Globus pallidus (tissue), 1 donor: ENCODE measurements around the gene WRAP53.
A peak's percentile ranks its signal among the peaks of the same experiment; 100 is the strongest.

Source experiments
- DNase-seq: peaks from one replicate; pipeline ENCODE4 v3.0.0-alpha.2; 2015; ENCODE audit warnings: low spot score

WRAP53 gene

DNA sequence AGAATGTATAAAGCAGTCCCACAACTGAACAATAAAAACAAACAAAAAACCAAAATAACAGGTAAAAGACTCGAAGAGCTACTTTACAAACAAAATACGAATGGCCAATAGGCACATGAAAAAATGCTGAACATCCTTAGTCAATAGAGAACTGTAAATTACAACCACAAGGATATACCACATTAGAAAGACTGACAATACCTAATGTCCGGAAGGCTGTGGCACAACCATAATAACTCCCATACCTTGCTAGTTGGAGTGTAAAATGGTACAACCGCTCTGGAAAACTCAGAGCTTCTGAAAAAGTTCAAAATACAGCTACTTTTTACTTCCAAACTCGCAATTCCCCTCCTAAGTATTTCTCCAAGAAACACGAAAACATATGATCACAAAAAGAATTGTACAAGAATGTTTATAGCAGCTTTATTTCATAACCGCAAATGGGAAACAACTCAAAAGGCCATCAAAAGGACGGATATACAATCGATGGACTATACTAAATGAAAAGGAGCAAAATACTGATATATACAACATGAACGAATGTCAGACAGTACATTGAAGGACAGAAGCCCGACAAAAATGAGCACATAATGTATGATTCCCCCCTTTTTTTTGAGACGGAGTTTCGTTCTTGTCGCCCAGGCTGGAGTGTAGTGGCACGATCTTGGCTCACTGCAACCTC is 3.3 kb upstream of the WRAP53 start:
- DNase-seq: no peak

DNA sequence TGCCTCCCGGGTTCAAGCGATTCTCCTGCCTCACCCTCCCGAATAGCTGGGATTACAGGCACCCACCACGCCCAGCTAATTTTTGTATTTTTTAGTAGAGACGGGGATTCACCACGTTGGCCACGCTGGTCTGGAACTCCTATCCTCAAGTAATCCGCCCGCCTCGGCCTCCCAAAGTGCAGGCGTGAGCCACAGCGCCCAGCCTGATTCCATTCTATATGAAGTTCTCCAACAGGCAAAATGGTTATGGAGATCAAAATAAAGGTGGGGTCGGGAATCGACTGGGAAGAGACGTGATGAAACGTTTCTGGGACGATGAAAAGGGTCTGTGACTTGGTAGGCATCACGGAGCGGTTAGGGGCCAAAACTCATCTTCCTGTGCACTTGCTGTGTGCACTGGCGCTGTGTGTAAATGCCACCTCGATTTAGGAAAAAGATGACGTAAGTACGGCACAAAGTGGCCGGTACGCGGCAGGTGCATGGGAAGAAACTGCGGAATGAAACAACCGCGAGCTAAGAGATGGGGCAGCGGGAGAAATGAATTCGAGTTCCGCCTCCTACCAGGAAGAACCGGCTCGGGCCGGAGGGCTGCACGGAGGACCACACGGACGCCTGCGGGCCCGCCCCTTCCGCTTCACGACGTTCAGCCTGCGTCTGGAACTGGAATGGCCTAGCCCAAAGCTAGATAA is 2.6 kb upstream of the WRAP53 start:
- DNase-seq: peak; percentile 97

DNA sequence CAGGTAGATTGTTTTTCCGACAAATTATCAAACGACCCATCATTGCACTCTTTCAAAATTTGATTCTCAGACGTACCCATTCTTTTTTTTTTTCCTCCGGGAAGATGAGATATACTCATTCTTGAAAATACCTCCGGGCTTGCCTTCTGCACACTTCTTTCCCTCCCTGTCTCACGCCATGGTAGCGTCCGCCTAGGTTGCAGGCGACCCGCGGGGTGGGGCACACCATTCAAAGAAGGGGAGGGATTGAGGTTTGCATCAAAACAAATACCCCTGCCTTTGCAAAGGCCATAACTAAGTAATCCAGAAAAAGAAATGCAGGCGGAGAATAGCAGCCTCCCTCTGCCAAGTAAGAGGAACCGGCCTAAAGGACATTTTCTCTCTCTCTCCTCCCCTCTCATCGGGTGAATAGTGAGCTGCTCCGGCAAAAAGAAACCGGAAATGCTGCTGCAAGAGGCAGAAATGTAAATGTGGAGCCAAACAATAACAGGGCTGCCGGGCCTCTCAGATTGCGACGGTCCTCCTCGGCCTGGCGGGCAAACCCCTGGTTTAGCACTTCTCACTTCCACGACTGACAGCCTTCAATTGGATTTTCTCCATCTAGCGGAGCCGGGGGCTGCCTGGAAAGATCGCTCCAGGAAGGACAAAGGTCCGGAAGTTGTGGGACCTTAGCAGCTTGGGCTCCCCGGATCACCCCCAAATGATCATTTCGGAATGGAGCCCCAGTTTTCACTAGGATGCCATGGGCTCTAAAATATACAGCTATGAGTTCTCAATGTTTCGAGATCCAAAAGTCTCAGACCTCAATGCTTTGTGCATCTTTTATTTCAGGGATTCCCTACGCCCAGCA is 1.8 kb upstream of the WRAP53 start:
- peak; percentile 90 for DNase-seq

- peak; percentile 94 for DNase-seq
These were observed 987 bp upstream of the WRAP53 start, which contains the start of gene TP53 for GRCh38 chr17:7687072-7687907. TP53 (minus strand) TSS chr17:7687490; CDS start chr17:7676594, 10,896 bp downstream.

- no peak for DNase-seq
These were observed 585 bp downstream of the WRAP53 start for GRCh38 chr17:7688808-7689316.

DNA sequence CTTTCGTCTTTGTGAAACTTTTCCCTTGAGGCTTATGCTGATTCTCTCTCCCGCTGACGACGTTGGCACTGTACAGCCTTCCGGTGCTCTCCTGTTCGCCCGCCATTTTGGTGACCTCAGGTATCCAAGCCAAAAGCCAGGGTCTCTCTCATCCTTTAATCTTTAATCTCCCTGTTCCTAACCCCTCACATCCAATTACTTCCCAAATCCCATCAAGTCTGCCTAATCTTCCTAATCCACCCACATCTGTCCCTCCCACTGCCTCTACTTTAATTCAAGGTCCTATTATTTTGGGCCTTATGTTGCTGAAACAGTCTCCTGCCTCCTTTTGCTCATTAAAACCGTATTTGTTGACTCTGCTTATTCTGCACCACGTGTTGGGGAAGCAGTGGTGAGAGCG is 7.3 kb downstream of the WRAP53 start:
- no peak for DNase-seq

DNA sequence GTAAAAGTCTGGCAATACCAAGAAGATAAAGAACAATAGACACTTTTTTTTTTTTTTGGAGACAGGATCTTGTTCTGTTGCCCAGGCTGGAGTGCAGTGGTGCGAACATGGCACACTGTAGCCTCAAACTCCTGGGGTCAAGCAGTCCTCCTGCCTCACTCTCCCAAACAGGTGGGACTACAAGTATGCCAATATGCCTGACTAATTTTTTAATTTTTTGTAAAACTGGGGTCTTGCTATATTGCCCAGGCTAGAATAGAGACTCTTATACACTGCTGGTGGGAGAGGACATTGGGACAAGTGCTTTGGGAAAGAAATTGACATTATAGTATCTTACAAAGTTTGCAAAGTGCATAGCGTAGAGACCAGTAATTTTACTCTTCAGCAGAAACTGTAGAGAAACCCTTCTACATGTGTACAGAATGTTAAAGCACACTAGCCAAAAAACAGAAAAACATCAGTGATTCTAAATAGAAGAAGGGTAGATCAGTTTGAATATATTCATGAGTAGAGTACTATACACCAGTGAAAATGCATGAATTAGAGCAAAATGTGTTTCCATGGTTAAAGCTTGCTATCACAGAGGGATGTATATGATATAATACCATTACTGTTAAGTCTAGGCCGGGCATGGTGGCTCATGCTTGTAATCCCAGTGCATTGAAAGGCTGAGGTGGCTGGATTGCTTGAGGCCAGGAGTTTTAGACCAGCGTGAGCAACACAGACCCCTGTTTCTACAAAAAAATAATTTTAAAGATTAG is 9.7 kb downstream of the WRAP53 start:
- DNase-seq: no peak

DNA sequence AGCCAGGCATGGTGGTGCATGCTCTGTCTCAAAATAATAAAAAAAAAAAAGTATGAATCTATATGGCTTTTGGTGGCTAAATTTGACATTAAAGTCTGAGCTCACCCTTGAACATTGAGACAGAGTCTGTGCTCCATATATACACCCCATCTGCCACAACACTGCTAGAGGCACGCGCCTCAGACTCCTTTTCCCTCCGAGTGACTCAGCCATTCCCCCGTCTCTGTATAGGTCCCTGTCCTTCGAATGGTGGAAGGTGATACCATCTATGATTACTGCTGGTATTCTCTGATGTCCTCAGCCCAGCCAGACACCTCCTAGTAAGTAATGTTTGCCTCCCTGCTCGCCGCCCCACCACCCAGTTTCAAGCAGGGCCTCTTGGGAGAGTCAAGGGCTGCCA is 12.2 kb downstream of the WRAP53 start:
- DNase-seq: no peak

DNA sequence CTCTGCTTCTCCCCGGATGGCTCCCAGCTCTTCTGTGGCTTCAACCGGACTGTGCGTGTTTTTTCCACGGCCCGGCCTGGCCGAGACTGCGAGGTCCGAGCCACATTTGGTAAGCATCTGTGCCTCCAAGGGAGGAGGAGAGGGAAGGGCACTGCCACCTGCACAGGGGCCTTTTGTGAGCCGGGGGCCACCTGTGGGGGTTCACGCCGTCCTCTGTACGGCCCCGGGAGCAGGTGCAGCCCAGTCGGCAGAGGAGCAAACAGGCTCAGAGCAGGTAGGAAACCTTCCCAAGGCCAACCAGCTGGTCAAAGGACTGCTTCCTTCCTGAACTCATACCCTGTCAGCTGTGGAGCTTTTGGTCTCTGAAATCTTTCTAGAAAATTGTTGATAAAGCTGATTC is 13.4 kb downstream of the WRAP53 start:
- no peak for DNase-seq

DNA sequence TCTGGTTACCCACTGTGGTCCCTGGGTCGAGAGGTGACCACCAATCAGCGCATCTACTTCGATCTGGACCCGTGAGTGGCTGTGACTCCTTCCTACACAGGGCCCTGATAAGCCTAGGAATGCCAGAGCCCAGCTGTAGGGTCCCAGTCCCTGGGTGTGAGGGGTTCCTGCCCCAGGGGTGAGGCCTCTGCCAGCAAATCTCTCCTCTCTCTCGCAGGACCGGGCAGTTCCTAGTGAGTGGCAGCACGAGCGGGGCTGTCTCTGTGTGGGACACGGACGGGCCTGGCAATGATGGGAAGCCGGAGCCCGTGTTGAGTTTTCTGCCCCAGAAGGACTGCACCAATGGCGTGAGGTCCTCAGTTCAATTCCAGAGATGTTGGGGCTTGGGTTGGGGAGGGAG is 14.5 kb downstream of the WRAP53 start:
- DNase-seq: no peak

DNA sequence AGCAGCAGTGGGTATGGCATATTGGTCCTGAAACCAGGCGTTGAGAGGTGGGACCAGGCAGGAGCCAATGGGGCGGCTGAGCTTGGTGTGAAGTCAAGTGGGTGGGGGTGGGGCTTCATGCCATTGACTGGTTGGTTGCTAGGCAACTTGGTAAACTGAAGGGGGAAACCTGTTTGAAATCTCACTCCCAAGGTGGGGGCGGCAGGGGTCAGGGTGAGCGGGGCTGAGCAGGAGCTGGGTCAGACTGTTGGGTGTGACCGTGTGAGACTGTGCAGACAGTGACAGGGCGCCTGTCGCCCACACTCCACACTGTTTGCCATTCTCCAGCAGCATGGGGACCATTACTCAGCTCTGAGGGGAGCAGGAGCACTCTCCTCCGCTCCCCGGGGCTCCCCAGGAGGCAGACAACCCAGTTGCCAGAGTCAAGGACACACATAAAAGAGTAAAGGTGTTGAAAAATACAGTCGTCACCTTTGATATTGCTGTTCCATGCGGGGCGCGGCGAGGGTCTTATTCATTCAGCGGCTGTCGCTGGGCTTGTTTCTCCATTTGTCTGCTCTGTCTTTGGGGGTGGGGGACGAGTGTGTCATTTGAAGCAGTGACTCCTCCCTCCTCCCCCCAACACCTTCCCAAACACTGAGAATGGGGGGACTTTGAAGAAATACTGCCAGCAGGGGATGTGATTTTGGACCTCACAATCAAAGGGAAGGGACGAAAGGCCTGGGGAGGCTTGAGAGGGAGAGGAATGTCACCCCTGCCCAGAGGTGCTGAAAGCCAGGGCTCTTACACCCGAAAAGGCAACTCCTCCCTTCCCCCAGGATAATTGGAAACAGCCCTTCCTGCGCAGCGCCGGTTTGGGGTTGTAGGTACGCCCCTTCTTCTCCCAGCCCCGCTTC is 15.6 kb downstream of the WRAP53 start:
- no peak for DNase-seq

GRCh38 chr17:7704601-7705268 is 16.5 kb downstream of the WRAP53 start, which contains the start of gene EFNB3:
EFNB3 (plus strand) TSS chr17:7705202; CDS start chr17:7705599, 397 bp downstream.
- DNase-seq: no peak

DNA sequence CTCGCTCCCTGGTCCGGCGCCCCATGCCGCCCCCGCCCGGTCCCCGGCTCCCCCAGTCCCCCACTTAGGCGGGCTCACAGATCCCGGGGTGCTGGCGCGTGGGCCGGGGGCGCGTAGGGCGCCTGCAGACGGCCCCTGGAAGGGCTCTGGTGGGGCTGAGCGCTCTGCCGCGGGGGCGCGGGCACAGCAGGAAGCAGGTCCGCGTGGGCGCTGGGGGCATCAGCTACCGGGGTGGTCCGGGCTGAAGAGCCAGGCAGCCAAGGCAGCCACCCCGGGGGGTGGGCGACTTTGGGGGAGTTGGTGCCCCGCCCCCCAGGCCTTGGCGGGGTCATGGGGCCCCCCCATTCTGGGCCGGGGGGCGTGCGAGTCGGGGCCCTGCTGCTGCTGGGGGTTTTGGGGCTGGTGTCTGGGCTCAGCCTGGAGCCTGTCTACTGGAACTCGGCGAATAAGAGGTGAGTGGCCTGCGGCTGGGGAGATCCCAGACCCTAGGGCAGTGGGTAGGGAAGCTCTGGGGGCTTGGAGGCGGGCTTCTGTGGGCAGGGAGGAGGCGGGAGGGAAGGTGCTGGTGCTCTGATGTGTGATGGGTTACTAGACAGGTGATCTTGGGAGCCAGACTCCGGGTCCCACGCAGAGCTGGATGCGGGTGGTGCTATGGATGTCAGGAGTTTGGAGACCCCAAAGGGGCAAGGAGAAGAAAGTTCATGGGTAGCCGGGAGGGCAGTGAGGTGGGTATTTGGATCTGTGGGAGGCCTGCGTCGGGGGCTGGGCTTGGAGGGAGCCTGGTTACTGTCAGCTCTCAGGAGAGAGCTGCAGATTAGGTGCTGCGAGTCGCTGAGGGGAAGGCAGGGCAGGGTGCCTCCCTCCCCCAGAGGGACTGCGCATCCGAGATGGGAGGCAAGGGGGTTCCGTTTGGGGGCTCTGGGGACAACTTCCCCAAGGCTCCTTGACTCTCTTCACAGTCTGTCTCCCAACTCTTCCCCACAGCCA is 17.3 kb downstream of the WRAP53 start:
- DNase-seq: no peak

DNA sequence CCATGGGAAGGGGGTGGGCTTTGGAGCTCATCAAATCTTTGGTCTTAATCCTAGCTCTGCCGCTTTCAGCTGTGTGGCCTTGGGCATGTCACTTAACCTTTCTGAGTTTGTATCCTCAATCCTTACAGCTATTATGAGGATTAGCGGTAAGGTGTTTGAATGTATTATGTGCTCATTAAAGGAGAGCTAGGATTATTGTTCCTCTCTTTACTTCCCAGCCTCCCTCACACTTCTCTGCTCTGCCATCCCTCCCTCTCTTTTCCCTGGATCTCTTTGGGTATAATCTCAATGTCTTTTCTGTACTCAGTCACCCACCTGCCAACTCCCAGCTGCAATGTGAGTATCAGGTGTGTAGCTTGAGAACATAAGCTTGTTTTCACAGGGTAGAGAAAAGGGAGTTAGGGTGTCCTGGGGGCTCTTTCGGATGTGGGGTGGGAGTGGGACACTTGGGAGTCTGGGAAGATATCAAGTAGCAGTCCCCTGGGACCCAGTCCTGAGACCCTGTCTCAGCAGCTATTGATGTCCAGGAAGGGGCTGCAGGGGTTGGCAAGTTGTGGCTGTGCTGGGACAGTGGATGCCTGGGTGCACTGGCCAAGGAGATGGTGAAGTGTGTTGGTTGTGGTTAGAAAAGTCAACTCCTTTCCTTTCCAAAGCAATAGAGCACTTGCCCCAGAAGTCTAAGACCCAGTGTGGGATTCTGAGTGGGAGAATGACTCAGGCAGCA is 18.5 kb downstream of the WRAP53 start:
- DNase-seq: no peak

GRCh38 chr17:7707446-7707845 is 19.2 kb downstream of the WRAP53 start:
- DNase-seq: no peak

- DNase-seq: no peak
These were observed 19.8 kb downstream of the WRAP53 start for GRCh38 chr17:7707858-7708750.
